ENCODE data around the gene GYS1. TPM values are rescaled to one million over a fixed set of nuclear protein-coding genes. Genes with fewer than 3 reads are reported as not detected.
A peak's percentile ranks its signal among the peaks of the same experiment; 100 is the strongest.
"Not testable (repeated sequence)": the region's sequence is repeated elsewhere in the genome, so short reads cannot be mapped to it uniquely, and the experiment has no call there.

The GYS1 gene
- total RNA-seq, 1 donor from 2014 or later: 62.1 TPM

- TF ChIP-seq CTCF (conservative IDR thresholded peaks at IDR 0.05): no peak
Observed at GRCh38 chr19:48928164-48929025, 64.7 kb downstream of the GYS1 start.

GRCh38 chr19:48927692-48928091 lies 65.4 kb downstream of the GYS1 start:
- not testable (repeated sequence) for H3K36me3 Mint-ChIP-seq

More at GRCh38 chr19:48928164-48929025, 64.7 kb downstream of the GYS1 start:
- Mint-ChIP-seq H3K4me3 (no peak overlapping the region), H3K27ac (no peak overlapping the region), H3K27me3 (peaks cover 4% of the 10 kb centered on the region), H3K4me1 (ENCODE audit: unreplicated experiment) (no peaks in the 10 kb centered on the region), H3K36me3 (no peaks in the 10 kb centered on the region), H3K9me3 (no peaks in the 10 kb centered on the region)
- no peak for DNase-seq (ENCODE audit: extremely low spot score, unreplicated experiment)

GRCh38 chr19:48926909-48927308 lies 66.2 kb downstream of the GYS1 start:
- H3K27ac Mint-ChIP-seq: peak overlapping the region; percentile 87
- no peak overlapping the region for H3K4me3 Mint-ChIP-seq
- H3K9me3 Mint-ChIP-seq: no peaks in the 10 kb centered on the region
- H3K36me3 Mint-ChIP-seq: no peaks in the 10 kb centered on the region
- no peaks in the 10 kb centered on the region for H3K4me1 Mint-ChIP-seq (ENCODE audit: unreplicated experiment)
- DNase-seq (ENCODE audit: extremely low spot score, unreplicated experiment): no peak
- no peak for TF ChIP-seq CTCF (conservative IDR thresholded peaks at IDR 0.05)
- no peaks in the 10 kb centered on the region for H3K27me3 Mint-ChIP-seq

More at GRCh38 chr19:48927692-48928091, 65.4 kb downstream of the GYS1 start:
- not testable (repeated sequence) for H3K4me1 Mint-ChIP-seq (ENCODE audit: unreplicated experiment); H3K9me3 Mint-ChIP-seq; DNase-seq (ENCODE audit: extremely low spot score, unreplicated experiment); H3K27ac Mint-ChIP-seq; H3K4me3 Mint-ChIP-seq; H3K27me3 Mint-ChIP-seq

- H3K4me3 Mint-ChIP-seq; H3K4me1 Mint-ChIP-seq (ENCODE audit: unreplicated experiment); H3K36me3 Mint-ChIP-seq; DNase-seq (ENCODE audit: extremely low spot score, unreplicated experiment); H3K9me3 Mint-ChIP-seq; H3K27me3 Mint-ChIP-seq: not testable (repeated sequence)
- peak overlapping the region; percentile 87 for H3K27ac Mint-ChIP-seq
Observed at GRCh38 chr19:48925890-48926289, 67.2 kb downstream of the GYS1 start.

- Mint-ChIP-seq H3K9me3 (no peaks in the 10 kb centered on the region), H3K4me3 (no peak overlapping the region), H3K27ac (peak overlapping the region; percentile 87), H3K27me3 (no peaks in the 10 kb centered on the region), H3K4me1 (ENCODE audit: unreplicated experiment) (no peaks in the 10 kb centered on the region), H3K36me3 (no peaks in the 10 kb centered on the region)
- no peak for DNase-seq (ENCODE audit: extremely low spot score, unreplicated experiment)
- TF ChIP-seq CTCF (conservative IDR thresholded peaks at IDR 0.05): no peak
Observed at GRCh38 chr19:48925240-48925843, 67.8 kb downstream of the GYS1 start.

GRCh38 chr19:48922548-48923490 lies 70.3 kb downstream of the GYS1 start:
- no peaks in the 10 kb centered on the region for H3K4me1 Mint-ChIP-seq (ENCODE audit: unreplicated experiment)
- no peak overlapping the region for H3K27ac Mint-ChIP-seq
- no peak overlapping the region for H3K4me3 Mint-ChIP-seq
- no peak for DNase-seq (ENCODE audit: extremely low spot score, unreplicated experiment)
- no peaks in the 10 kb centered on the region for H3K27me3 Mint-ChIP-seq
- TF ChIP-seq CTCF (conservative IDR thresholded peaks at IDR 0.05): no peak
- no peaks in the 10 kb centered on the region for H3K9me3 Mint-ChIP-seq
- peaks cover 6% of the 10 kb centered on the region for H3K36me3 Mint-ChIP-seq

All from type B pancreatic cell (in vitro differentiated cells).